SK-N-SH (cell line): Measurements from ENCODE around the gene APOBEC2.

Experiments
- CTCF ChIP-seq: fragments of 200-600 bp; sonication (generic); IDR thresholded peaks from 2 replicates; pipeline ENCODE4 v1.6.1; 2017; ENCODE audit warnings: antibody characterized with exemption, mild to moderate bottlenecking, moderate library complexity
- FOXM1 ChIP-seq: IDR thresholded peaks from 2 replicates; pipeline ENCODE4 v1.4.0; 2012; ENCODE audit warnings: low read depth, mild to moderate bottlenecking
- MAX ChIP-seq: IDR thresholded peaks from 2 replicates; pipeline ENCODE4 v1.4.0; 2012; ENCODE audit warnings: low read depth
- PBX3 ChIP-seq: IDR thresholded peaks from 2 replicates; pipeline ENCODE4; 2012
- POLR2AphosphoS5 ChIP-seq: IDR thresholded peaks from 2 replicates; pipeline ENCODE4 v1.6.1; 2012; ENCODE audit warnings: low read depth, low read length
- USF2 ChIP-seq: fragments of 150-350 bp; IDR thresholded peaks from 2 replicates; pipeline ENCODE4 v1.6.1; 2017; ENCODE audit warnings: antibody characterized with exemption, low read length, low read depth, borderline replicate concordance
- YY1 ChIP-seq: IDR thresholded peaks from 2 replicates; pipeline ENCODE4 v1.4.0; 2012; ENCODE audit warnings: low read depth, mild to moderate bottlenecking

- TF ChIP-seq YY1 (no peak), POLR2AphosphoS5 (no peak), MAX (no peak), PBX3 (no peak), CTCF (no peak), FOXM1 (no peak), USF2 (no peak)
Measured at GRCh38 chr6:41051873-41052272, 1.1 kb upstream of the APOBEC2 start.
